Right atrium auricular region (tissue), 2 donors: Measurements from ENCODE around the gene NPTXR. TPM values are rescaled to one million over a fixed set of nuclear protein-coding genes. Genes with fewer than 3 reads are reported as not detected.

Experiments used
- DNase-seq: peaks from one replicate; pipeline ENCODE4 v3.0.0-alpha.2; 2019; ENCODE audit warnings: low spot score
- H3K27ac ChIP-seq, 2 donors: fragments of 200-600 bp; sonication (generic); 1 replicate in 1 of 2; 2 replicates in 1 of 2; pipeline ENCODE4 v1.5.1; 2016 to 2019
- H3K27me3 ChIP-seq, 2 donors: fragments of 200-600 bp; sonication (generic); one replicate each; pipeline versions ENCODE4 v1.5.1 to v1.6.0; 2017 to 2019
- H3K36me3 ChIP-seq: fragments of 200-600 bp; sonication (generic); one replicate; pipeline ENCODE4 v1.5.1; 2016
- H3K4me1 ChIP-seq, 2 donors: fragments of 200-600 bp; sonication (generic); one replicate each; pipeline versions ENCODE4 v1.5.1 to v1.6.0; 2017 to 2019
- H3K4me3 ChIP-seq, 2 donors: fragments of 200-600 bp; sonication (generic); 1 replicate in 1 of 2; 2 replicates in 1 of 2; pipeline ENCODE4 v1.5.1; 2017 to 2019; ENCODE audit warnings: mild to moderate bottlenecking in 1 of 2, moderate library complexity in 1 of 2
- H3K9me3 ChIP-seq, 2 donors: fragments of 200-600 bp; sonication (generic); one replicate each; pipeline ENCODE4 v1.5.1; 2019
- total RNA-seq, 2 donors: library from RNA; depleted of rRNA; stranded (reverse); fragments of >200 nt; gene quantifications; one replicate each; pipeline ENCODE4 v1.1.0, GENCODE V29; 2016
- TF ChIP-seq, protein P1 (sequence below), 2 donors: fragments of 200-600 bp; sonication (generic); IDR thresholded peaks; one replicate each; pipeline ENCODE4 v1.5.1; 2019; ENCODE audit warnings: antibody characterized with exemption in 2 of 2

Gene NPTXR
- 10 to 100 TPM; 18.0 to 24.6 TPM for total RNA-seq

DNA sequence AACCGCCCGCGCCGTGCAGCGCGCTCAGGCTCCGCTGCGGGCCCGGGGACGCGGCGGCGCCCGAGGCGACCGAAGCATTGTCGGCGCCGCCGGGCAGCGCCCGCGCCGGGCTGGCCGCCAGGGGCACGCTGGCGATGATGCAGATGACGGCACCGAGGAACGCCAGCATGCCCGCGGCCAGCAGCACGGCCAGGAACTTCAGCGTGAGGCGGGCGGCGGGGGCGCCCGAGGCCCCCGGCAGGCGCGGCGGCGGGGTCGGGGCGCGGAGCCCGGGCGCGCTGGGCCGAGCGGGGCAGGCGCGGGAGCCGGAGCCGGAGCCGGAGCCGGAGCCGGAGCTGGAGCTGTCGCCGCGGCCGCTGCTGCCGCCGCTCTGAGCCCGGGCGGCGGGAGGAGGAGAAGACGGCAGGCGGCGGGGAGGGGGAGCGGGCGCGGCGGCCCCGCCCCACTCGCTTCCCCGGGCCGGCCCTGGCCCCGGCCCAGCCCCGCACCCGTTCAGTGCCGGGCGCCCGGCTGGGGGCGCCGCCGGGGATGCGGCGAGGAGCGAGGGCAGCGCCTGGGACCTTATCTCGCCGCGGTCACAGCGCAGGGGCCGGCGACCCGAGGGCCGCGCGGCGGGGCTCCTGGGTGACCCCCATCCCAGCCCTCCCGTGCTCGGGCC, at the start of gene NPTXR:
NPTXR (minus strand) TSS at position 372 of the 658 bp plus-strand sequence.
- Histone ChIP-seq H3K4me3 (peak within 1 kb of the TSS; percentile 39 to 53), H3K4me1 (peaks cover 0 to 16% of the 10 kb centered on the region in 2 donors), H3K27ac (peak within 1 kb of the TSS; percentile 44 to 70), H3K27me3 (no peaks in the 10 kb centered on the region), H3K36me3 (no peaks in the 10 kb centered on the region), H3K9me3 (no peaks in the 10 kb centered on the region)
- DNase-seq: no peak
- TF ChIP-seq, protein P1, sequence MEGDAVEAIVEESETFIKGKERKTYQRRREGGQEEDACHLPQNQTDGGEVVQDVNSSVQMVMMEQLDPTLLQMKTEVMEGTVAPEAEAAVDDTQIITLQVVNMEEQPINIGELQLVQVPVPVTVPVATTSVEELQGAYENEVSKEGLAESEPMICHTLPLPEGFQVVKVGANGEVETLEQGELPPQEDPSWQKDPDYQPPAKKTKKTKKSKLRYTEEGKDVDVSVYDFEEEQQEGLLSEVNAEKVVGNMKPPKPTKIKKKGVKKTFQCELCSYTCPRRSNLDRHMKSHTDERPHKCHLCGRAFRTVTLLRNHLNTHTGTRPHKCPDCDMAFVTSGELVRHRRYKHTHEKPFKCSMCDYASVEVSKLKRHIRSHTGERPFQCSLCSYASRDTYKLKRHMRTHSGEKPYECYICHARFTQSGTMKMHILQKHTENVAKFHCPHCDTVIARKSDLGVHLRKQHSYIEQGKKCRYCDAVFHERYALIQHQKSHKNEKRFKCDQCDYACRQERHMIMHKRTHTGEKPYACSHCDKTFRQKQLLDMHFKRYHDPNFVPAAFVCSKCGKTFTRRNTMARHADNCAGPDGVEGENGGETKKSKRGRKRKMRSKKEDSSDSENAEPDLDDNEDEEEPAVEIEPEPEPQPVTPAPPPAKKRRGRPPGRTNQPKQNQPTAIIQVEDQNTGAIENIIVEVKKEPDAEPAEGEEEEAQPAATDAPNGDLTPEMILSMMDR (IDR thresholded peaks at IDR 0.05): no peak

DNA sequence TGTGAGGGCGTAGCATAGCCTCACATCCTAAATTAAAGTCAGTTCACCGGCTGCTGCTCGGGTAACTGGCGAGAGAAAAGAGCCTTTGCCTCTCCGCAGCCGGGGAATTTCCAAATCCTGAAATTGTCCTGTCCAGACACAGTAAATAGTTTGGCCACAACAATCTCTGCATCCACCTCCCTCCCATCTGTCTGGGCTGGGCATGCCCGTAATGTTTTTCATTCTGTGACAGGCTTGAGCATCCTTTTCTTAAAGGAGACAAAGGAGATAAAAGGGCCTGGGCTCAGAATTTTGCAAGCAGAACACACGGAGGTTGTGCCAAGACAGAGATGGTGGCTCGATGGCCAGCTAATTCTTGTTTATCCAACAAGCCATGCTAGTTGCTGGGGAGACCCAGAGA, 47.4 kb upstream of the NPTXR start:
- TF ChIP-seq, protein P1 (IDR thresholded peaks at IDR 0.05): no peak
- Histone ChIP-seq H3K36me3 (no peaks in the 10 kb centered on the region), H3K9me3 (no peaks in the 10 kb centered on the region), H3K4me3 (no peak overlapping the region), H3K27ac (no peak overlapping the region), H3K4me1 (no peaks in the 10 kb centered on the region), H3K27me3 (no peaks in the 10 kb centered on the region)
- no peak for DNase-seq

DNA sequence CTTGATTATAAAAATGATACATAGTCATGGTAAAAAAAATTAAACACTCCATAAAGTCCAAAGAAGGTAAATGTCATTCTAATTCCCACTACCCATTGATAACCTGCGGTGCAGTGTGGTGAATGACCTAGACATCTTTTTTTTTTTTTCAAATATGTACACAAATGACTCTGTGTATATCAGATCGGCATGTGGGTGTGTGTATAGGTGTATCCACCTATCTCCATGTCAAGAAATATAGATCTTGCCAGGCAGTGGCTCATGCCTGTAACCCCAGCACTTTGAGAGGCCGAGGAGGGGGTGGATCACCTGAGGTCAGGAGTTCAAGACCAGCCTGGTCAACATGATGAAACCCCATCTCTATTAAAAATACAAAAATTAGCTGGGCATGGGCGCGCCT, 46.5 kb upstream of the NPTXR start:
- Histone ChIP-seq H3K27me3 (no peaks in the 10 kb centered on the region), H3K36me3 (no peaks in the 10 kb centered on the region), H3K4me3 (no peak overlapping the region), H3K4me1 (no peaks in the 10 kb centered on the region), H3K27ac (no peak overlapping the region), H3K9me3 (no peaks in the 10 kb centered on the region)
- TF ChIP-seq, protein P1 (IDR thresholded peaks at IDR 0.05): no peak
- DNase-seq: no peak

DNA sequence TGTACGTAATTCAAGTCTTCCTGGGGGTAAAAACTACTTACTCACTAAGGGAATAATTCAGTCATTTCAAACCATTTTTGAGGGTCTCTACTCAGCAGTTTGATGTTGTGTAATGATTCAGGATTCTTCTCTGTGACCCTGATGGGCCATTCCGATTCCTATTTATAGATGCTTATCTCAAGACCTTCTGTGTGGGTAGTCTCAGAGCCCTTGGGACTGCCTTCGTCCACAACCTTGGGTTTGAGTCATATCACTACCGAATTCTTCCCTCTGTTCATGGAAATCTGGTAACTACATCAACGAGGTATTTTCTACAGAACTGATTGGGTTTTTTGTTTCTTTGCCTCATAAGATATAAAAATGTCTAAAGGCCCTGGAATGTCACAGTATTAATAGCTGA, 42.5 kb upstream of the NPTXR start:
- H3K36me3 ChIP-seq: no peaks in the 10 kb centered on the region
- peaks cover 0 to 20% of the 10 kb centered on the region in 2 donors for H3K4me1 ChIP-seq
- H3K9me3 ChIP-seq: no peaks in the 10 kb centered on the region

DNA sequence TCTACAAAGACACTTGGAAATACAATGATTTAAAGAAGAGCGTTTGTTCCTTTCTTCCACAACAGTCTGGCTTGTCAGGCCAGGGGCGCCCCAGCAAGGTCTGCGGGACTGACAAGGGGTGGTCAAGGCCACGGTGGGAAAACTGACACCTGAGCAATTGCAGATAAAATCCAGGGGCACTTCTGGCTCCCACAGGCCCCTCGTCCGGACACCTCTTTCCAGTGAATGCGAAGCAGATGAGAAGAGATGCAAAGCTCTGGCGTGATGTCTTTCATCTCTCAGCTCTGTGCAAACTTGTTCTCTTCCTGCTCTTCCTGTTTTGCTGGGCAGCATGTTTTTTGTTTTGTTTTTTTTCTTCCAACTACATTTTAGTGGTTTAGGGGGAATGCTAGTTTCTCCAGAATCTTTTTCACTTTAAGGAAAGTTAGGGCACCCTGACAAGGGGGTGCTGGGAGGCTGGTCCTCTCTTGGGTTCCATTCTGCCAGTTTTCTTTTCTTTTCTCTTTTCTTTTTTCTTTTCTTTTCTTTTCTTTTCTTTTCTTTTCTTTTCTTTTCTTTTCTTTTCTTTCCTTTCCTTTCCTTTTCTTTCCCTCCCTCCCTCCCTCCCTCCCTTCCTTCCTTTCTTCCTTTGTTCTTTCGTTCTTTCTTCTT, 39.3 kb upstream of the NPTXR start:
- H3K4me3 ChIP-seq: no peak overlapping the region
- DNase-seq: no peak
- peak overlapping the region; percentile 75 to 93 for H3K27ac ChIP-seq
- H3K4me1 ChIP-seq: peaks cover 0 to 25% of the 10 kb centered on the region in 2 donors
- TF ChIP-seq, protein P1 (IDR thresholded peaks at IDR 0.05): no peak
- no peaks in the 10 kb centered on the region for H3K36me3 ChIP-seq
- H3K9me3 ChIP-seq: no peaks in the 10 kb centered on the region
- no peaks in the 10 kb centered on the region for H3K27me3 ChIP-seq

More for the DNA sequence above, 42.5 kb upstream of the NPTXR start:
- no peak overlapping the region for H3K27ac ChIP-seq
- H3K4me3 ChIP-seq: no peak overlapping the region
- TF ChIP-seq, protein P1 (IDR thresholded peaks at IDR 0.05): no peak
- no peak for DNase-seq
- no peaks in the 10 kb centered on the region for H3K27me3 ChIP-seq
